NCI-H748 treated with DMSO at 0.1 percent for 48 hours (cell line): ENCODE data around the gene GXYLT2.
"Not testable (repeated sequence)": the region's sequence is repeated elsewhere in the genome, so short reads cannot be mapped to it uniquely, and the experiment has no call there.

ENCODE experiments used
- DNase-seq: peaks from one replicate; lab custom pipeline; 2025; lab: John Stamatoyannopoulos, UW

The GXYLT2 gene

GRCh38 chr3:72973786-72974185 lies 85.9 kb downstream of the GXYLT2 start:
- DNase-seq = no peak

- no peak for DNase-seq
These were observed 87.1 kb downstream of the GXYLT2 start for GRCh38 chr3:72974956-72975355.

- DNase-seq = no peak
These were observed 88.5 kb downstream of the GXYLT2 start for GRCh38 chr3:72976281-72976741.

- no peak for DNase-seq
These were observed 89.4 kb downstream of the GXYLT2 start for GRCh38 chr3:72977060-72977808.

- no peak for DNase-seq
These were observed 94.9 kb downstream of the GXYLT2 start for GRCh38 chr3:72982609-72983366.

GRCh38 chr3:72985576-72985975 lies 97.7 kb downstream of the GXYLT2 start:
- DNase-seq = no peak

- DNase-seq = no peak
These were observed 103.0 kb downstream of the GXYLT2 start for GRCh38 chr3:72990701-72991395.

- DNase-seq = no peak
These were observed 103.7 kb downstream of the GXYLT2 start for GRCh38 chr3:72991522-72991921.

- DNase-seq = no peak
These were observed 105.5 kb downstream of the GXYLT2 start for GRCh38 chr3:72993391-72993790.

GRCh38 chr3:72995337-72995736 lies 107.5 kb downstream of the GXYLT2 start:
- no peak for DNase-seq

- no peak for DNase-seq
These were observed 108.3 kb downstream of the GXYLT2 start for GRCh38 chr3:72996121-72996472.

GRCh38 chr3:72996473-72997333 lies 108.9 kb downstream of the GXYLT2 start, which contains the start of gene PPP4R2:
PPP4R2 (plus strand) TSS chr3:72996811; CDS start chr3:72997038, 227 bp downstream.
- peak; percentile 58 for DNase-seq

- DNase-seq = peak; percentile 15
These were observed 109.6 kb downstream of the GXYLT2 start for GRCh38 chr3:72997421-72997961.

- DNase-seq = no peak
These were observed 110.6 kb downstream of the GXYLT2 start for GRCh38 chr3:72998466-72998865.

GRCh38 chr3:72999951-73000350 lies 112.1 kb downstream of the GXYLT2 start:
- DNase-seq = no peak

- DNase-seq = not testable (repeated sequence)
These were observed 115.2 kb downstream of the GXYLT2 start for GRCh38 chr3:73003050-73003449.

GRCh38 chr3:73004316-73004715 lies 116.5 kb downstream of the GXYLT2 start:
- DNase-seq = no peak

- no peak for DNase-seq
These were observed 120.3 kb downstream of the GXYLT2 start for GRCh38 chr3:73007992-73008712.

- no peak for DNase-seq
These were observed 121.2 kb downstream of the GXYLT2 start for GRCh38 chr3:73009008-73009407.

GRCh38 chr3:73009750-73010149 lies 121.9 kb downstream of the GXYLT2 start:
- no peak for DNase-seq

GRCh38 chr3:73010158-73010557 lies 122.3 kb downstream of the GXYLT2 start:
- no peak for DNase-seq
